Neural progenitor cell (in vitro differentiated cells): ENCODE results near the gene KCTD2.
"Not testable (repeated sequence)": the region's sequence is repeated elsewhere in the genome, so short reads cannot be mapped to it uniquely, and the experiment has no call there.

Experiments
- EZH2 ChIP-seq: fragments of 200-600 bp; sonication (generic); IDR thresholded peaks from 2 replicates; pipeline ENCODE4 v1.6.1; 2017; ENCODE audit warnings: antibody characterized with exemption, mild to moderate bottlenecking, moderate library complexity
- EZH2phosphoT487 ChIP-seq: fragments of 200-600 bp; sonication (generic); IDR thresholded peaks from 2 replicates; pipeline ENCODE4 v1.6.1; 2017; ENCODE audit warnings: antibody characterized with exemption
- TF ChIP-seq, protein P1 (sequence below): fragments of 200-600 bp; sonication (generic); IDR thresholded peaks from 2 replicates; pipeline ENCODE4 v1.5.1; 2017; ENCODE audit warnings: antibody characterized with exemption, mild to moderate bottlenecking

DNA sequence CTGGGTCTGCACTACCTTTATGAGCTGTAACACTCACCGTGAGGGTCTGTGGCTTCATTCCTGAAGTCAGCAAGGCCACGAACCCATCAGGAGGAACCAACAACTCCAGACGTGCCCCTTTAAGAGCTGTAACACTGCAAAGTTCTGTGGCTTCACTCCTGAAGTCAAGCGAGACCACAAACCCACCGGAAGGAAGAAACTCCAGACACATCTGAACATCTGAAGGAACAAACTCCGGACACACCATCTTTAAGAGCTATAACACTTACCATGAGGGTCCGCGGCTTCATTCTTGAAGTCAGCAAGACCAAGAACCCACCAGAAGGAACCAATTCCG lies 21.7 kb upstream of the KCTD2 start:
- not testable (repeated sequence) for TF ChIP-seq EZH2, EZH2phosphoT487
- TF ChIP-seq, protein P1, sequence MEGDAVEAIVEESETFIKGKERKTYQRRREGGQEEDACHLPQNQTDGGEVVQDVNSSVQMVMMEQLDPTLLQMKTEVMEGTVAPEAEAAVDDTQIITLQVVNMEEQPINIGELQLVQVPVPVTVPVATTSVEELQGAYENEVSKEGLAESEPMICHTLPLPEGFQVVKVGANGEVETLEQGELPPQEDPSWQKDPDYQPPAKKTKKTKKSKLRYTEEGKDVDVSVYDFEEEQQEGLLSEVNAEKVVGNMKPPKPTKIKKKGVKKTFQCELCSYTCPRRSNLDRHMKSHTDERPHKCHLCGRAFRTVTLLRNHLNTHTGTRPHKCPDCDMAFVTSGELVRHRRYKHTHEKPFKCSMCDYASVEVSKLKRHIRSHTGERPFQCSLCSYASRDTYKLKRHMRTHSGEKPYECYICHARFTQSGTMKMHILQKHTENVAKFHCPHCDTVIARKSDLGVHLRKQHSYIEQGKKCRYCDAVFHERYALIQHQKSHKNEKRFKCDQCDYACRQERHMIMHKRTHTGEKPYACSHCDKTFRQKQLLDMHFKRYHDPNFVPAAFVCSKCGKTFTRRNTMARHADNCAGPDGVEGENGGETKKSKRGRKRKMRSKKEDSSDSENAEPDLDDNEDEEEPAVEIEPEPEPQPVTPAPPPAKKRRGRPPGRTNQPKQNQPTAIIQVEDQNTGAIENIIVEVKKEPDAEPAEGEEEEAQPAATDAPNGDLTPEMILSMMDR: not testable (repeated sequence)
